GM18867 (cell line): ENCODE results near the gene RRAGA.
A peak's percentile ranks its signal among the peaks of the same experiment; 100 is the strongest.
"Not testable (repeated sequence)": the region's sequence is repeated elsewhere in the genome, so short reads cannot be mapped to it uniquely, and the experiment has no call there.

ENCODE experiments used
- ATAC-seq: cut with Tn5 transposase; IDR thresholded peaks from one replicate; pipeline ENCODE4 v1.9.1; 2021; ENCODE audit warnings: mild to moderate bottlenecking, moderate library complexity; ENCODE audit not compliant: unreplicated experiment

Gene RRAGA, protein sequence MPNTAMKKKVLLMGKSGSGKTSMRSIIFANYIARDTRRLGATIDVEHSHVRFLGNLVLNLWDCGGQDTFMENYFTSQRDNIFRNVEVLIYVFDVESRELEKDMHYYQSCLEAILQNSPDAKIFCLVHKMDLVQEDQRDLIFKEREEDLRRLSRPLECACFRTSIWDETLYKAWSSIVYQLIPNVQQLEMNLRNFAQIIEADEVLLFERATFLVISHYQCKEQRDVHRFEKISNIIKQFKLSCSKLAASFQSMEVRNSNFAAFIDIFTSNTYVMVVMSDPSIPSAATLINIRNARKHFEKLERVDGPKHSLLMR

DNA sequence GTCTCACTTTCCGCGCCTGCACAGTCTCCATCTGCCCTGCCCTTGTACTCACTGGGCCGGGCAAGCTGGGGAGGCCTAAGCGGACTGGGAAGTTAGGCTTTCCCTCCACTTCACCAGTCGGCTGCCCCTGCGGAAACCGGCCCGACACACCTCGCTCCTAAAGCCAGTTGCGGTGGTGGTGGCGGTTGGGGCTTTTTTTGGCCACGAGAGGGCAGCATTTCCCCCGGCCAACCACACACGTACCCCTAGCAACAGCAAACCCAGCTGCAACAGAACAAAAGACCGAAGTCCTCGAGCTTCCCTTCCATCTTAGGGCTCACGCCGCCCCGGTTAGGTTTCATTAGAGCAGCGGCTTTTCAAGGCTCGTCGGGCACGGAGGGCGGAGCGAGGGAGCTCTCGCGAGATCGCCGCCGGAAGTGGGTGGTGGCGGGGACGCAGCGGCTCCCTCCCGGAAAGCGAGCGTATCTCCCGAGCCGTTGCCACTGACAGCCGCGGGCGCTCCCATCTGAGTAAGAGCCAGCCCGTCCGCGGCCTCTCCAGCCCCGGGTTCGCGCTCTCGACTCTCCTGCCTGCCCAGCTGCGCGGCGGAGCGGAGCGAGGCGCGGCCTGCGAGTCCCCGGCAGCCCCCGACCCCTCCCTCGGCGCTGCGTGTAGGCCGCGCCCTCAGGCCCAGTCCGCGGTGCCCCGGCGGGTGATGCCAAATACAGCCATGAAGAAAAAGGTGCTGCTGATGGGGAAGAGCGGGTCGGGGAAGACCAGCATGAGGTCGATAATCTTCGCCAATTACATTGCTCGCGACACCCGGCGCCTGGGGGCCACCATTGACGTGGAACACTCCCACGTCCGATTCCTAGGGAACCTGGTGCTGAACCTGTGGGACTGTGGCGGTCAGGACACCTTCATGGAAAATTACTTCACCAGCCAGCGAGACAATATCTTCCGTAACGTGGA, at the start of gene RRAGA:
Gene RRAGA, plus strand, starts transcription at position 462 of the 951 bp plus-strand sequence. Its CDS starts 233 bp downstream, at position 695.
- peak; percentile 89 for ATAC-seq

- ATAC-seq = no peak
Measured at GRCh38 chr9:19000133-19000532, 49.1 kb upstream of the RRAGA start.

GRCh38 chr9:19009391-19009965, 39.7 kb upstream of the RRAGA start:
- ATAC-seq = no peak

DNA sequence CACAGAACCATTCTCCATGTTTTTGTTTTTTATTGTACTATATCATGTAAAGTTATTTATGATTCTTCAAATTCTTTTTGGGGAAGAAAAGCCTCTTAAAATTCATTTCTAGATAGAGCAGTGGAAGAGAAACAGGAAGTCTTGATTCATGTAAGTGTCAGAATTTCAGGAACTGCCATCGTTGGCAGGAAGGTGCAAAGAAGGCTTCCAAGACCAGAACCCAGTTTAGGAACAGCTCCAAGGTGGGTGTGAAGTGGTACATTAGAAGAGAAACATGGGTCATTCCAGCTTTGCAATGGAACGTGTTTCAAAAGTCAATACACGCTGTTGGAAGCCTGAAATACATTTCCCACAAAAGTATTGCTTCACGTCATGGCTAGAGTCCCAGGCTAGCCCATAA, 31.0 kb upstream of the RRAGA start:
- ATAC-seq = no peak

GRCh38 chr9:19020886-19021455, 28.3 kb upstream of the RRAGA start:
- no peak for ATAC-seq

DNA sequence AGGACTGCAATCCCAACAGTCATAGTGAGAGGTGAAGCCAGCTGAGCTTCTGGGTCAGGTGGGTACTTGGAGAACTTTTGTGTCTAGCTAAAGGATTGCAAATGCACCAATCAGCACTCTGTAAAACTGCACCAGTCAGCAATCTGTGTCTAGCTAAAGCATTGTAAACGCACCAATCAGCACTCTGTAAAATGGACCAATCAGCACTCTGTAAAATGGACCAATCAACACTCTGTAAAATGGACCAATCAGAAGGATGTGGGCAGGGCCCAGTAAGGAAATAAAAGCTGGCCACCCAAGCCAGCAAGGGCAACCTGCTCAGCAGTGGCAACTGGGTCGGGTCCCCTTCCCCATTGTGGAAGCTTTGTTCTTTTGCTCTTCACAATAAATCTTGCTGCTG, 27.6 kb upstream of the RRAGA start:
- not testable (repeated sequence) for ATAC-seq

DNA sequence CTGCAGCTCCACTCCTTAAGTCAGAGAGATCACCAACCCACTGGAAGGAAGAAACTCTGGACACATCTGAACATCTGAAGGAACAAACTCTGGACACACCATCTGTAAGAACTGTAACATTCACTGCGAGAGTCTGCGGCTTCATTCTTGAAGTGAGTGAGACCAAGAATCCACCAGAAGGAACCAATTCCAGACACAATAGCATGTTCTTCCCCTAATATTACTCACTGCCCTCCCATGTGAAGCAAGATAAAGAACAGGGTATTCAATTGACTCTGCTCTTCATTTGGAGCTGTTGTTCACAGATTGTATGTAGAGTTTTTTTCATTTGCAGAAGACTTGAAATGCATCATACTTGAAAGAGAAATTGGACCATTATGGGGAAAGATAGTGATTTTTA, 27.0 kb upstream of the RRAGA start:
- ATAC-seq = no peak

- ATAC-seq = no peak
Measured at GRCh38 chr9:19023078-19023477, 26.1 kb upstream of the RRAGA start.

GRCh38 chr9:19026375-19026774, 22.9 kb upstream of the RRAGA start:
- ATAC-seq = no peak

GRCh38 chr9:19027825-19028224, 21.4 kb upstream of the RRAGA start:
- ATAC-seq = no peak

GRCh38 chr9:19028835-19029451, 20.3 kb upstream of the RRAGA start:
- ATAC-seq = peak; percentile 58

DNA sequence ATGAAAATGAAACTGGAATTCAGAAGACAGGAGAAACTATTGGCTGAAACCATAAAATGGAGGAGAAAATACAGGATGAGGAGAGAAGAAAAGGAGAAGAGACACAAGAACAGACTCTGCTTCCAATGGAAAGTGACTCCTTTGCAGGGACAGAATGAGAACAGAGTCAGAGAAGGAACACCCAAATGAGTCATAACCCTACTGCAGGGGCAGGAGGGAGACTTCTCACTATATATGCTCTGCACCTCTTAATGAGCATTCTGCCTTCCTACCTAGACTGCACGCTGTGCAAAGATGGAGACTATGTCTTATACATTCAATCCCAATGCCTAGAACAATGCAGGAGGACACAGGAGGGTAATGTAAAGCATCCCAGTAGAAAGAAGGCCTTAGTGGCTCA, 18.3 kb upstream of the RRAGA start:
- peak; percentile 81 for ATAC-seq

GRCh38 chr9:19032406-19032805, 16.8 kb upstream of the RRAGA start:
- no peak for ATAC-seq

DNA sequence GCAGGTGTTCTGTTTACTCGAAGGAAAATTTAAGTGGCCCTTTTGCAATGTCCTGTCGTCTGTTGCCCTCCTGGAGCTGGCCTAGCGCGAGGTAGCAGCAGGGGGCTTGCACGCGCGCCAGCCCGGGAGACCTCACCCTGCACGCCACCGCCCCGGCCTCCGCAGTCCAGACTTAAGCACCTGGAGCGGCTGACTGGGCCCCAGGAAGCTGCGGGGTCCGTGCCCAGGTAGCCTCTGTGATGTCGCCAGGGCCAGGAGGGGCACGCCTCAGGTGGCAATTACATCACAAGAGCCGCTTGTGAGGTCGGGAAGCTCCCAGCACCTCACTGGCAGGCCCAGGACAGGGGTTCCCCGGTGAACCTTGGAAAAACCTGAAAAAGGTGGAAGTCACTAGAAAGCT, 16.2 kb upstream of the RRAGA start, which contains the start of gene SAXO1:
Gene SAXO1, minus strand, starts transcription at position 195 of the 400 bp plus-strand sequence. CDS start 301 bp downstream, outside the sequence.
- no peak for ATAC-seq

DNA sequence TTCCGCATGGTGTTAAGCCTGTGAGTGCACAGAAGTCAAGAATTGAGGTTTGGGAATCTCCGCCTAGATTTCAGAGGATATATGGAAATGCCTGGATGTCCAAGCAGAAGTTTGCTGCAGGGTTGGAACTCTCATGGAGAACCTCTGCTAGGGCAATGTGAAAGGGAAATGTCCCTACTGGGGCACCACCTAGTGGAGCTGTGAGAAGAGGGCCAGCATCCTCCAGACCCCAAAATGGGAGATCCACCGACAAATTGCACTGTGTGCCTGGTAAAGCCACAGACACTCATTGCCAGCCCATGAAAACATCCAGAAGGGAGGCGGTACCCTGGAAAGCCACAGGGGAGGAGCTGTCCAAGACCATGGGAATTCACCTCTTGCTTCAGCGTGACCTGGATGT, 12.6 kb upstream of the RRAGA start:
- ATAC-seq = no peak

GRCh38 chr9:19049917-19050636, 850 bp downstream of the RRAGA start:
- no peak for ATAC-seq

- no peak for ATAC-seq
Measured at GRCh38 chr9:19050637-19051591, 1.7 kb downstream of the RRAGA start.

DNA sequence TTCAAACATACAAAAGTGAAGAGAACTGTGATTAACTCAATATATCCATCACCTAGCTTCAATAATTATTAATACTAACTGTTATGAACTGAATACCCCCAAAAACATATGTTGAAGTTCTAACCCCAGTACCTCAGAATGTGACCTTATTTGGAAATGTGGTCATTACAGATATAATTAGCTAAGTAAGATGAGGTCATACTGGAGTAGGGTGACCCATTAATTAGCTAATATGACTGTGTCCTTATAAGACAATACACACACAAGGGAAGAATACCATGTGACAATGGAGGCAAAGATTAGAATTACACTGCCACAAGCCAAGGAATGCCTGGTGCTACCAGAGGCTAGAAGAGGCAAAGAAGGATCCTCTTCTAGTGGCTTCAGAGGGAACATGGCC, 7.8 kb downstream of the RRAGA start:
- no peak for ATAC-seq

- ATAC-seq = no peak
Measured at GRCh38 chr9:19074229-19074628, 25.0 kb downstream of the RRAGA start.
